CD4-positive, alpha-beta T cell treated with Interferon gamma for 1 hour (primary cell): ENCODE results near the gene CUL4B.
"Not testable (repeated sequence)": the region's sequence is repeated elsewhere in the genome, so short reads cannot be mapped to it uniquely, and the experiment has no call there.

ENCODE experiments used
- DNase-seq: peaks from one replicate; pipeline ENCODE4 v3.0.0-alpha.2; 2020

Gene CUL4B

DNA sequence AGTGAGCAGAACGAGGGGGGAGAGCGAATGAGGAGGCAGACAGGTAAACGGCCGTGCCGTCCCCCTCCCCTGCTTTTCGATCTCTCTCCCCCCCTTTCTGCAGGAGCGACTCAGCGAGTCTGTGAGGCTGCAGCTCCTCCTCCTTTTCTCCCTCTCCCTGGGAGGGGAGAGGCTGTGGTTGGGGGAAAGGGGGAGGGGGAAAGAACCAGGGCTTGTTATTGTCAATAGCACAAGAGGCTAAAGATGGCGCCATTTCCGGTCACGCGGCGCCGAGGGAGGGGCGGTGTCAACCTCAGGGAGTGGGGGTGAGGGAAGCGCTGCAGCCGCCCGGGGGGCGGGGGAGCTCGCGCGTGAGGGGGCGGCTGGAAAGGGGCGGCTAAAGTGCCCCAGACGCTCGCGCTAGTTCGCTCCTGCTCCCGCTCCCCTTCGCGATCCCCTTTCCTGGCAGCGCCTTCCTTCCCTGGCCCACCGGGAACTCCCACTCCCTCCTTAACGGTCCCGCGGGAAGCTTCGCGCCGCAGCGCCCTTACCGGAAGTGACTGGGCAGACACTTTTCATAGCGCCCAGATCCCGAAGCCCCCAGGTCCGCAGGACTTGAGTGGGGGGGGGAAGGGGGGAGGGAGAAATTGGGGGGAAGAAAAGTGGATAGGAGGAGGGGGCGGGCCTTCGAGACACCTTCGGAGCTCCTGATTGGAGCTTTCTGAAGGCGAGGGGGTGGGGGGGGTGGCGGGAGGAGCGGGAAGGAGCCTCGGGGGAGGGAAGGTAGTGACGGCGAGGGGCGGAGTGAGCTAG lies at the start of gene CUL4B:
CUL4B (minus strand) TSS at position 121 of the 792 bp plus-strand sequence. CDS start 324 bp downstream, outside the sequence.
- peak; percentile 92 for DNase-seq

DNA sequence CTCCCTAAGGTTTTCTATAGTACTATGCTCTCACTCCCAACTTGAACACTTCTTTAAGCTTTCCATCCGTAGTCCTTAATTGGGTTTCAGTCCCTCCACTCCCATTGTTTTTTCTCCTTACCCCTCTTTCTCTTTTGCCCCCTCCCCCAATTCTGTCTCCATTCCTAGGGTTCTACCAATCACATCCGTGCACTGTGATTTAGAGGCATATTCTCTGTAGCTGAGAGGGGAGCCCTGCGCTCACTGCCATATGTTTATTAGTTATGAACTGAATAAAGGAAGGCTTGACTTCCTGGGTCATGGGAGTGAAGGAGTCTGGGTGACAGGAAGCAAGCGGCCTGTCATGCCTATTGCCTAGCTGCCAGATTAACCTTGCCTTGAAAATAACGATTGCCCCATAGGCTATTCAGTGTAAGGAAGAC lies 43.6 kb upstream of the CUL4B start:
- peak; percentile 43 for DNase-seq

DNA sequence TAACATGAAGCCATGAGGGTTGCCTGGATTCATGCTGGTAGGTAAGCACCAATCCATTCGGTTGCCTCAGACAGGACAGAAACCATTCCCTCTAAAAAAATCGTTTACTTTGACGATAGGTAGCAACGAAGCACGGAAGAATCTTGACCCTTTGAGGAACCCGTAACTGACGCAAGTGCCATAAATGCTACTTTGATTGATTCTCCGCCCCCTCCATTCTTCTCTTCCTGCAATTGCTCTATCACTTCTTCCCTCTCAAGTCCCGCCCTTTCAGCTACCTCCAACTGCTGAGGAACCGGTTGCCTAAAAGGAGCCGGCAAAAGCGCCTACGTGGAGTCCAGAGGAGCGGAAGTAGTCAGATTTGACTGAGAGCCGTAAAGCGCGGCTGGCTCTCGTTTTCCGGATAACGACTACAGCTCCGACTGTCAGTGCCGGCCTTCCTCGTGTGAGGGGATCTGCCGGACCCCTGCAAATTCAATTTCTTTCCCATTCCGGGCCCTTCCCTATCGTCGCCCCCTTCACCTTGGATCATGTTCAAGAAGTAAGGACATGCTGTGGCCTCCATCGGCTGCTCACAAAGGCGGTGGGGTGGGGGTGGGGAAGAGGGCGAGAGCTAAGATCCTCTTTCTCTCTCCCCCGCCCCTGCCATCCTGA lies 43.1 kb upstream of the CUL4B start, which contains the start of gene MCTS1:
MCTS1 (plus strand) TSS at position 395 of the 654 bp plus-strand sequence; CDS start at position 531, 136 bp downstream.
- peak; percentile 87 for DNase-seq

DNA sequence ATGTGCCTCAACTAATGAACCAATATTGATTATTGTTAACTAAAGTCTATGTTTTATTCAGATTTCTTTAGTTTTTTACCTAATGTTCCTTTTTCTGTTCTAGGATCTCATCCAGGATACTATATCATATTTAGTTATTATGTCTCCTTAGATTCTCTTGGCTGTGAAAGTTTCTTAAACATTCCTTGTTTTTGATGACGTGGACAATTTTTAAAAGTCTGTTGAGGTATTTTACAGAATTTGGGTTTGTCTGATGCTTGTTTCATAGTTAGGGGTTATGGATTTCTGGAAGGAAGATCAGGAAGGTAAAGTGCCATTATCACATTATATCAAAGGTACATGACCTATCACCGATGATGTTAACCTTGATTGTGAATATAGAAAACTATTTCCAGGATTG lies 24.9 kb upstream of the CUL4B start:
- no peak for DNase-seq

DNA sequence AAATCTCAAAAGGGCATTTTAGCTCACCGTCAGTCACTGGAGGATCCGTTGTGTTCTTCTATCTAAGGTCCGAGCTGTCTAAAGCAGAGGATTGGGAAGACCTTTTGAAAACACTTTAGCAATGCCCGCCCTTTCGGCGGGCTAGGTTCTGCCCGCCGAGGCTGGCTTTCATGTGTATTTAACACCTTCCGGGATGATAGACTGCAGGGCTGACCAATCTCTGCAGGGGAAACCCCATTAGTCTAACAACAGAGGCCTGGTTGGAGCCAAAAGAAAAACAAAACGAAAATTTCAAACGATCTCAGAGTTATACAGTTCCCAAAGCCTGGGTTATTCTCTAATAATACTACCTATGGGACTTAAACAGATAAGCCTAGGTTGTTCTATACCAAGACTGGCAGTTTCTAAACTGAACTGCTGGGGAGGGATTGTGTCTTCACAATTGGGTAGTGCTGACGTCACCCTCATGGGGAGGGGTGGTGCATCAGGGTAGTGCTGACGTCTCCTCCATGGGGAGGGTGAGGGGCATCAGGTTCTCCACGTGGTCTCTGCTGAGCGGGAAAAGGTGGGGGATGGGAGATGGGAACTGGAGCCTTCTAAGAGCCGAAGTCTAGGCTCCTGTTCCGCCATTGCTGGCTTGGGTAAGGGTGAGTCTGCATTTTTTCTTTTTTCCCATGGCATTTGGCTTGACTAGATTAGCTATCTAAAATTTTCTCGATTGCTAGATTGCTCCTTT lies 14.8 kb upstream of the CUL4B start:
- DNase-seq, result no peak

DNA sequence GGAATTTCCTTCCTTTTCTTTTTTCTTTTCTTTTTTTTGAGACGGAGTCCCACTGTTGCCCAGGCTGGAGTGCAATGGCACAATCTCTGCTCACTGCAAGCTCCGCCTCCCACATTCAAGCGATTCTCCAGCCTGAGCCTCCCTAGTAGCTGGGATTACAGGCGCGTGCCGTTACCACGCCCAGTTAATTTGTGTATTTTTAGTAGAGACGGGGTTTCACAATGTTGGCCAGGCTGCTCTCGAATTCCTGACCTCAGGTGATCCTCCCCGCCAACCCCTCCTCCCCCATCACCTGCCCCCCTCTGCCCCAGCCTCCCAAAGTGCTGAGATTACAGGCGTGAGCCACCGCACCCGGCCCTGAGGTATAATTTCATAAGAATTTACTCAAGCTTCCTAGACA lies 13.0 kb upstream of the CUL4B start:
- DNase-seq, result not testable (repeated sequence)

DNA sequence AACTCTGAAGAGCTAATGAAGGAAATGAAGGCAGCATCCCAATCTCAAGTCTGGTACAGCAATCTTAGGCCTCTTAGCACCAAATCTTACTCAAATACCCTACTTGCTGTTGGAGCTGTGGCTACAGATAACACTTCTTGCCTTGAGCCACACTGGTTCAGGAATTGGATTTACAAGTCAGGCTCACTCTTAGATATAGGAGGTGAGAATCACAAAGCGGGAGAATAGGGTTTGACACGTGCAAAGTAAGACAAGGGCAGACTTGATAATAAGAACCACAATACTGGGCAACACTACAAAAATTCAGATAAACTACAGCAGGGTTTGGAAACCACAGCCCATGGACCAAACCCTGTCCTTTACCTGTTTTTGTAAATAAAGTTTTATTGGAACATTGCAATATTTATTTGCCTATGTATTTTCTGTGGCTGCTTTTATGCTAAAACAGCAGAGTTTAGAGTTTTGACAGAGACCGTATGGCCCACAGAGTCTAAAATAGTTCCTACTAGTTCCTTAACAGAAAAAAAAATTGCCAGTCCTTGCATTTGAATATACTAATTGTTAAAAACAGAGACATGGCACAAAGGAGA lies 9.3 kb upstream of the CUL4B start:
- no peak for DNase-seq

DNA sequence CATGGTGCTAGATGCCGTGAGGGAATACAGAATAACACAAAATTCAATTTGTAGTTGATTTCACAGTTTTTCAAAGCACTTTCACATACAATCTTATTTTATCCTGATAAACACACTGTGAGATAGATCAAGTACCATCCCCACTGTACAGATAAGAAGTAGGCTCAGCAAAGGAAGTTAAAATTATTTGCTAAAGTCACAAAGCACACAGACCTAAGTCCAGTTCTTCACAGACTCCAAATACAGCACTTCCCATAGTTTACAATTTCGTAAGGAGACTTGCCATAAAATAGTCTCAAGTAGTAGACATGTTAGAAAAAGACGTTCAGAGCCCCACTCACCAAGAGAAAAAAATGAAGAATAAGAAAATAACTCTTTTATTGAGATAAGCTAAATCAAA lies 7.8 kb upstream of the CUL4B start:
- DNase-seq, result no peak

DNA sequence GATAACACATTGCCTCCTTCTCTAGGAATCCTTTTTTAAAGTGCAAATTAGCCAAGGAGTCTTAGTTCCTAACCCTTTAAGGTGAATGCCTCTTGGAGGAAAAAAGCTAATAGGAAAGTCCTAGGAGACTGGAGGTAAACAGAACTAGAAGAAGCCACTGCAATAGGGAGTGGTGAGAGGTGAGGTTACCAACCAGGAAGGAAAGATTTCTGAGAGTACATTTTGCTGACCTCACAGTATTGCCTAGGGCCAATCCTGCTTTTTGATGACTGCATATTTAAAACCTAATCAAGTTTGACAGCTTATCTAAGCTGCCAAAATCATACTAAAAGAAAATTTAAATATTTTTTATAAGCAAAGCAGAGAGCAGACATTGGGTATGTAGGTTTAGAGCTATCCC lies 7.3 kb upstream of the CUL4B start:
- no peak for DNase-seq

DNA sequence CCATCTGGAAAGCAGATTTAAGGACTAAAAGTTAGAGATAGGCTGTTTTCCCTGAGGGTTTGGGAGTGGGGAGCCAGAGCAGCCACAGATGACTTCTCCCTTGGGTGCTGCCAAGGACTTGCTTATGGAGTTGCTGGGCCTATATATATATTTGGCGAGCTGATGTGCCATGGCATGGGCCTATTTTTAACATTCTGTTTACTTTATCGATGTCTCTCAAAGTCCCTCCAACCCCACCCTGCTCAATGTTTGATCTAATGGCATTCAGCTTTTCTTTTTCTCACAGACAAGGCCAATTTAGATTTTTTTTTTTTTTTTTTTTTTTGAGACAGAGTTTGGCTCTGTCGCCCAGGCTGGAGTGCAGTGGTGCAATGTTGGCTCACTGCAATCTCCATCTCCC lies 6.1 kb upstream of the CUL4B start:
- no peak for DNase-seq

DNA sequence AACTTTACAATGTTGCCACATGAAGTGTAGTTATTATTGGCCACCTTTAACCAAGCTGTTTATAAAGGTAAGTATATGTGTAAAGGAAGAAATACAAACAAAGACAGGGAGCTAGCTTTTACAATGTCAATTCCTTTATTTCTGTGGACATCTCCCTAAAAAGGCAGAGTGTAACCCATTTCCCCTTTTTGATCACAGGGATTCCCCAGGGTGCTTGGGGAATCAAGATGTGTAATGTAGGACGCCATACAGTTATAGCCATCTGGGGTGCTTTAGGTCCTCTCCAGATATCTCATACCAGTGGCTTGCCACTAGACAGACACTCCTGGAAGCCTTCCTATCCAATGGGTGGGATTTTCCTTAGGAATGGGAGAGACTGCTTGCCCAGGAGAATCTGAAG lies 4.2 kb upstream of the CUL4B start:
- no peak for DNase-seq

DNA sequence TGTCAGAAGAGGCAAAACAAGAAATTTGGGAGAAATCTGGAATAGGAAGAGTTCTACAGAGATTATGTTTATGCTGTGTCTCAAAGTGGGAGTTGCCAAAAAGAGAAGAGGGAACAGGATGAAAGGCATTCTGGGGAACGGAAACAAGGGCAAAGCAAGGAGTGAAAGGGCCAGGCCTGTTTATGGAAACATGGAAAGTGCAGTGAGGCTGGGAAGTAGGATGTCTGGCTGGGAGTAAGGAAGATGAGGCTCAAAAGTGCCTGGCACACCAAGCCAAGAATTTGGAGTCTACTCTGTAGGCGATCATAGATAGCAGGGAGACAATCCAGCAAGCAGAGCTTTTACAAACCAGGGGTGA lies 1.8 kb upstream of the CUL4B start:
- no peak for DNase-seq

DNA sequence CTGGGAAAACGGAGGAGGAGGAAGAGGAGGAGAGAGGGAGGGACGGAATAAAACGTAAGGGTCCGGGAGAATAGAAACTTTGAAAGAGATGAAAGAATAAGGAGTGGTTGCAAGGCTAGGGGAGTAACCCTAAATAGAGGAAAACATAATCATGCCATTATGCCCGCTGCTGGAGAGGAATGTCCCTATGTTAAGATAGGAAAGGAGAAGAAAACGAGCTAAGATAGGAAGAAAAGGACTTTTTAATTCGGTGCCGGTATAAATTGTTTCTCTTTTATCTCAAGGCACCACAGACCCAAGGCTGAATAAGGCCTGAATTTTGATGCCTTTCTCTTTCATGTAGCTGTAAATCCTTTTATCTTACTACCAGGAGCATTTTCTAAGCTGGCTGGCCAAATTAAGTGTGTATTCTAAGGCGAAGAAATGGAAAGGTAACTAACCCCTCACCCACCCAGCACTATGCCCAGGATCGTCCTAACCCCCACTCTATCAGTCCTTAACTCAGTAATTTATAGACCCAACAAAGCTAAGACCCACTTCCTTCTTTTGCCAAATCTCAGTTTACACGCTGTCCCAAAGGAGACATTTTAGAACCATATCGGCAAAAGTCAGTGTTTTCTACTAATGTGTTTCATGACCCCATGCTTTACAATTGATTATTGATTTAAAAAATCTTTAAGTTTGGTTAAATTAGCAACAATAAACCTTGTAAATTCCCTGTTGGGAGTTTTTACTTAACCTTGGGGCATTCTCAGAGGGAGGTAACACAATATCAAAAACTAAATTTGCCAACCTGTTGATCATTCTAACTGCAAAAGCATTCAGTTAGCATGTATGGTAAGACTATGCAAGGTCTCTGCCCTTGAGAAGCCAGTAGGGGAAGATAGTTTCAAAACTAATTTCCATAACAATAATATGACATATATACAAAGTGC lies 1.1 kb upstream of the CUL4B start:
- DNase-seq, result no peak

DNA sequence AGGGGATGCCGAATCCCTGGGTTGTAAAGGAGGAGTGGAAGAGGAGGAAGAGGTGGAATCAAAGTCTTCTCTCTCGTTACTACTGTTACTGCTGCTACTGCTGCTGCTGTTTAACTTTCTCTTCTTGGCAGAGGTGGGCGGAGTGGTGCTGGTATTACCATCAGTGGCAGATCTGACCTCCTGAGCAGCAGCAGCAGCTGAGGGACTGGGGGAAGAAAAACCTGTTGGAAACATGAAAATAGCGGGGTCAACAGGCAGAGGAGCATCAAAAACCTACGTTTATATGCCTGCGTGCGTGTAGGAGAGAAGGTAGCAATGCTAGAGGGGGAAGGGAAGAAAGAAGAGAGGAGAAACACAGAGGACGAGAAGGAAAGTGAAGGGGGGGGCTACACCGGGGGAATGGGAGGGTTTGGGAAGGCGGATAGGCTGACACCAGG lies 339 bp downstream of the CUL4B start:
- peak; percentile 19 for DNase-seq

DNA sequence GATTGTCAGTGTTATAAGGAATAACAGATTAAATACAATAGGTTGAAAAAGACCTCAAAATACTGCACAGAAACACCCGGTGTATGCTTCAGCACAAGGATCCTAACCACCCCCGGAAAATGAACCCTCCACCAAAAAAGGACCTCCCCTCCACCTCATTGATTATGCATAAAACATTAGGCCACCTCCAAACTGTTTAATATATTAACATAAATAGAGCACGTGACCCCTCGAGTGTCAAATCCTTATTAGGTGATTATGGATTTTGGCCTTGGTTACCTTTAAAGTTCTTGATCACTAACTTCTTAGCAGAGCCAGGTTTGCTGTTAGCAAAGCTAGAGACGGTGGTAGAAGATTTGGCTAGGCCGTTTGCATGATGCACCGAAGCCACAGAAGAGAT lies 958 bp downstream of the CUL4B start:
- DNase-seq, result no peak

DNA sequence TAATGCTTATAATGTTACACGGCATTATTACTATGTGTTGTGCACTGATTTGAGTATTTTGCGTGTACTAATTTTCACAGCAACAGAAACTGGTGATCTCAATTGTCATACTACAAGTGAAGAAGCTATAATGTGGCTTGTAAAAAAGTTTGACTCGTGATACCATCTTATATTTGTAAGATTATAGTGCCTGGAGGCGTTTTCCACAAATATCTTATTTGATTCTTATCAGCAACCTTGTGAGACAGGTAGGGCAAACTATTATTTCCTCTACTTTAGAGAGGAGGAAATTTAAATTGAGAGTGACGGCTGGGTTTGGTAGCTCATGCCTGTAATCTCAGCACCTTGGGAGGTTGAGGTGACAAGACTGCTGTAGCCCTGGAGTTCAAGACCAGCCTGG lies 4.5 kb downstream of the CUL4B start:
- no peak for DNase-seq

DNA sequence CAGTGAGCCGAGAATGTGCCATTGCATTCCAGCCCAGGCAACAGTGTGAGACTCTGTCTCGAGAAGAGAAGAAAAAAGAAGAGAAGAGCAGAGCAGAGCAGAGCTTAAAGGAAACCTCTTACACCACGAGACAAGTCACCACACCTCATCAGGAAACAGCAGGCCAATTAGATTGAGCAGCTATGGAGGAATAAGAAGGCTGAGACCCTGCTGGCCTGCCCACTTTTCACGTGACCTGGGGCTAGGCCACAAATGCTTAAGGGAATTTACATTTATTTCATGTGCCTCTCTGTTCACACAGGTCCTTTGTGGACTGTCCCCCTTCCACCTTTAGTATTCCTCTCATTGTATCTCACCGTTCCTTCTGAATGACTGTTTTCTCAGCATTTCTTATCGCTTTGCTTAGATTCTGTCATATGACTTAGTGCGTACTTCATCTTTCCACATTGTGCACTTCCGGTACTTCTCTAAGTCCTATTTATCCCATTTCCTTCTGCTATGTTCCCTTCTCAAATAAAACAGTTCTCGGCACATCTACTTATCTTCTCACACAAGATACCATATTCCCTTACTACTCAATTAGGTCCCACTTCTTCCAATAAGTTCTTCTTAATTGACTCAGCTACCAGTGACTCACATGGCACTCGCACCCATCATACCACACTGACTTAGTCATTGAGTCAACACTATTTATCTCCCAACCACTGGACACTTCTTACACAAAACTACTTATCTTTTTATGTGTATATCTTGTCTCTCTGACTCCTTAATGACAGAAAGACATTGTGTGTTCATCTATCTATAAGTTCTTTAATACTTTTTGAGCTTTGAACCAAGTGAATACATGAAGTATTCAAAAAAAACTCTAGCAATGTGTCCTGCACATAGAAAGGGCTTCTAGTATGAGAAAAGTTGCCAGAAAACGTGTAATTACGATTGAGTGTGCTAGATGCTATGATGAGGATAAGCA lies 11.0 kb downstream of the CUL4B start:
- no peak for DNase-seq

DNA sequence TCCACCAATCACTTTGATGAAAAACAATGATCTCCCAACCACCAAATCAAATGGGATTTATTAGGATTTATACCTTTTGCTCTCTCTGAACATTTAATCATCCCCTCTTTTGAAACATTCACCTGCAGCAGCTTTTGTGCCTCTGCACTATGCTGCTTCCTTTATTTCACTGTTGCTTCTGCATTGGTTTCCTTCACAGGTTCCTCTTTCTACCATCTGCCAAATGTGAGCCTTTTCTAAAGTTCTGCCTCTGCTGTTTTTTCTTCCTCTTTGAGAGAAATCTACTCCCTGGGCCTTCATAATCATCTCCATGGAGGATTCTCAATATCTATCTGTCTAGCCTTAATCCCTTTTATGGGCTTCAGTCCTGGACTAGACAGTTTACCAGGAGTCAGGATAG lies 24.7 kb downstream of the CUL4B start:
- DNase-seq, result no peak

DNA sequence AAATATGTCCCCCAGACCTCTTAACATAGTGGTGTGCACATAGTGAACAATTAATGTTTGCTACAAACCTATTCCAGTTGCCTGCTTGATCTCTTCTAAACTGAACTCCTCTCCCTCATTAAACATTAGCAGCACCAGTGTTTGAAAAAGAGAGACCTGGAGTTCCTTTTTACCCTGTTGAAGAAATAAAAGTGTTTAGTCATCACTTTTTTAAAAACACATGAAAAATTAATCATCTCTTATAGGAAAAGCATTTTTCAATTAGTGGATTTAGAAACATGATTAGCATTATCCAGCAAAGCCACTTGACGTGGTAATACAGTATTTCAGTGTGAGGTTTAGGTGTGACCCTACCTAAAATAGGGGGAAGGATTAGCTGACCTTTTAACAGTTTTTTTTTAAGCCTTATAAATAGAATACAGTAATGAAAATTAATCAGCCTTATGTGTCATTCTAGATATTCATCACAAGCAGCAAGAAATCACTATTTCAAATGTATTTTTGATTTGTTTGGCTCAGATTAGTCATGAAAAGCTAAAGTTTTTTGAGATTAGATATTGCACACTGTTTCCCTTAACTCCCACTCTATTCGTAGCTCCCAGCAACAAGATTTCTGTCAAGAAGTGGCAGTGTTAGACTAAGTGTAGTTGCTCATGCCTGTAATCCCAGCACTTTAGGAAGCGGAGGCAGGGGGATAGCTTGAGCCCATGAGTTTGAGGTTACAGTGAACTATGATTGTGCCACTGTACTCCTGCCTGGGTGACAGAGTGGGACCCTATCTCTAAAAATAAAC lies 26.2 kb downstream of the CUL4B start:
- no peak for DNase-seq

DNA sequence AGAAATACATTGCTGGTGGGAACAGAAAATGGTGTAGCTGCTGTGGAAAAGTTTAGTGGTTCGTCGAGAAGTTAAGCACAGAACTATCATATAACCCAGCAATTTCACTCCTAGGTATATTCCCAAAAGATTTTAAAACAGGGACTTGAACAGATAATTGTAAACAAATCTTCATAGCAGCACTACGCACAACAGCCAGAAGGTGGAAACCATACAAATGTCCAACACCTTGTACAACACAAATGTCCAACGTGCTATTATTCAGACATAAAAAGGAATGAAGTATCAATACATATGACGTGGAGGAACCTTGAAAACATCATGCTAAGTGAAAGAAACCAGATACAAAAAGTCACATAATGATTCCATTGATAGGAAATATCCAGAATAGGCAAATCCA lies 37.9 kb downstream of the CUL4B start:
- no peak for DNase-seq
